Sigmoid colon (tissue), 4 donors: ENCODE data around the gene AGPAT1.

Source experiments
- CTCF ChIP-seq, 4 experiments: fragments of 450-650 bp in 3 of 4; fragments of 200-600 bp in 1 of 4; IDR thresholded peaks; one replicate each; pipeline ENCODE4 v1.5.1; 2016 to 2019; ENCODE audit warnings: antibody characterized with exemption in 4 of 4, mild to moderate bottlenecking in 3 of 4, moderate library complexity in 2 of 4
- EP300 ChIP-seq, 4 donors: sonication (generic); formaldehyde crosslinking; IDR thresholded peaks; one replicate each; pipeline ENCODE4 v1.6.1; 2017; ENCODE audit warnings: antibody characterized with exemption in 4 of 4
- POLR2A ChIP-seq, 2 donors: fragments of 450-650 bp; IDR thresholded peaks; one replicate each; pipeline ENCODE4 v1.6.1; 2016; ENCODE audit warnings: antibody characterized with exemption in 2 of 2, mild to moderate bottlenecking in 2 of 2, moderate library complexity in 2 of 2

- TF ChIP-seq POLR2A (IDR thresholded peaks at IDR 0.05) (no peak), EP300 (IDR thresholded peaks at IDR 0.05) (no peak), CTCF (IDR thresholded peaks at IDR 0.05) (no peak)
These were observed 8.1 kb downstream of the AGPAT1 start for GRCh38 chr6:32167761-32168262.
